Left cardiac atrium (tissue), 4 donors: ENCODE results near the gene ZNF638. TPM values are rescaled to one million over a fixed set of nuclear protein-coding genes. Genes with fewer than 3 reads are reported as not detected.

Experiments used
- ATAC-seq, 2 donors: fragments of 200-7000 bp; cut with Tn5 transposase; one replicate each; pipeline ENCODE4 v1.9.1; 2020; ENCODE audit warnings: mild to moderate bottlenecking in 2 of 2, moderate library complexity in 2 of 2
- DNase-seq: peaks from one replicate; pipeline ENCODE4 v3.0.0-alpha.2; 2020
- intact Hi-C, 2 donors: fragments of 100-400 bp; cut with DNase I; formaldehyde crosslinking; loops; one replicate each; pipeline versions ENCODE4 v1.14.1 to v1.15.1; 2022 to 2023
- total RNA-seq, 2 donors: library from RNA; stranded (reverse); fragmentation: NEBNext Ultra II Directional; extraction: Animal tissue kit (Norgen Biotek cat#: 25700); gene quantifications; one replicate each; pipeline ENCODE4 v1.2.1, GENCODE V29; 2021
- donor health status: DM: no; HTN: yes; CAD: no.
- donor health status: DM: no; HTN: yes; CAD: no; lungs with severe emphysema.
- donor health status: DM: yes; HTN: yes; CAD: no.
- donor health status: Dilated cardiomyopathy.

Gene ZNF638
- total RNA-seq, 2 donors from 2014 or later: 68.7 to 72.8 TPM

GRCh38 chr2:71463342-71463654 lies 131.7 kb downstream of the ZNF638 start:
- intact Hi-C loops: loop anchor here in 1 of 2 donors (10.0 kb wide), 1 partner anchor 52 kb away; no protein-coding TSS in a partner anchor
- DNase-seq (no peak), ATAC-seq (no peak)

GRCh38 chr2:71464389-71464788 lies 132.8 kb downstream of the ZNF638 start:
- DNase-seq (no peak), ATAC-seq (no peak)
- intact Hi-C loops: loop anchor here in 1 of 2 donors (10.0 kb wide), 1 partner anchor 50 kb away; no protein-coding TSS in a partner anchor

- intact Hi-C loops: loop anchor here in 1 of 2 donors (10.0 kb wide), 1 partner anchor 49 kb away; no protein-coding TSS in a partner anchor
- no peak for ATAC-seq
- DNase-seq: no peak
Observed at GRCh38 chr2:71465356-71465755, 133.8 kb downstream of the ZNF638 start.

GRCh38 chr2:71465961-71466300 lies 134.3 kb downstream of the ZNF638 start:
- intact Hi-C loops: loop anchor here in 1 of 2 donors (10.0 kb wide), 1 partner anchor 49 kb away; no protein-coding TSS in a partner anchor
- DNase-seq (no peak), ATAC-seq (no peak)

- DNase-seq: peak; percentile 70
- intact Hi-C loops: loop anchor here in 1 of 2 donors (10.0 kb wide), 1 partner anchor 48 kb away; no protein-coding TSS in a partner anchor
- ATAC-seq: peak; percentile 81 to 83
Observed at GRCh38 chr2:71466301-71467179, 135.0 kb downstream of the ZNF638 start.

- ATAC-seq (peak in 1 of 2 donors; percentile 2), DNase-seq (no peak)
- intact Hi-C loops: loop anchor here in 1 of 2 donors (10.0 kb wide), 1 partner anchor 48 kb away; no protein-coding TSS in a partner anchor
Observed at GRCh38 chr2:71467180-71467815, 135.7 kb downstream of the ZNF638 start.

- intact Hi-C loops: loop anchor here in 1 of 2 donors (10.0 kb wide), 1 partner anchor 46 kb away; no protein-coding TSS in a partner anchor
- no peak for ATAC-seq
- no peak for DNase-seq
Observed at GRCh38 chr2:71468279-71469015, 136.9 kb downstream of the ZNF638 start.

GRCh38 chr2:71469403-71470398 lies 138.1 kb downstream of the ZNF638 start:
- ATAC-seq (peak; percentile 29 to 44), DNase-seq (no peak)
- intact Hi-C loops: loop anchor here in 1 of 2 donors (10.0 kb wide), 1 partner anchor 45 kb away; no protein-coding TSS in a partner anchor

- ATAC-seq (no peak), DNase-seq (no peak)
- intact Hi-C loops: no loop called here
Observed at GRCh38 chr2:71471276-71471675, 139.7 kb downstream of the ZNF638 start.

- ATAC-seq: no peak
Observed at GRCh38 chr2:71472019-71472418, 140.4 kb downstream of the ZNF638 start.

GRCh38 chr2:71473346-71474031 lies 141.9 kb downstream of the ZNF638 start:
- intact Hi-C loops: no loop called here
- no peak for ATAC-seq
- DNase-seq: no peak

More at GRCh38 chr2:71472019-71472418, 140.4 kb downstream of the ZNF638 start:
- no peak for DNase-seq
- intact Hi-C loops: no loop called here

GRCh38 chr2:71474116-71474743 lies 142.6 kb downstream of the ZNF638 start:
- DNase-seq (no peak), ATAC-seq (peak in 1 of 2 donors; percentile 6)
- intact Hi-C loops: no loop called here

GRCh38 chr2:71474744-71475397 lies 143.3 kb downstream of the ZNF638 start:
- intact Hi-C loops: no loop called here
- DNase-seq (peak; percentile 57), ATAC-seq (peak; percentile 57 to 69)

GRCh38 chr2:71476495-71476894 lies 144.9 kb downstream of the ZNF638 start:
- DNase-seq (no peak), ATAC-seq (no peak)
- intact Hi-C loops: no loop called here

- DNase-seq (no peak), ATAC-seq (no peak)
- intact Hi-C loops: no loop called here
Observed at GRCh38 chr2:71477231-71477691, 145.7 kb downstream of the ZNF638 start.

- intact Hi-C loops: no loop called here
- no peak for ATAC-seq
- DNase-seq: no peak
Observed at GRCh38 chr2:71478806-71479205, 147.2 kb downstream of the ZNF638 start.

GRCh38 chr2:71479261-71479660 lies 147.7 kb downstream of the ZNF638 start:
- intact Hi-C loops: no loop called here
- DNase-seq (no peak), ATAC-seq (no peak)
